IMR-90 (cell line): ENCODE data around the gene NT5C. TPM values are rescaled to one million over a fixed set of nuclear protein-coding genes. Genes with fewer than 3 reads are reported as not detected.

Experiments
- ATAC-seq: fragments of 200-7000 bp; cut with Tn5 transposase; 2 replicates; pipeline ENCODE4 v1.9.1; 2020; ENCODE audit warnings: low read depth, mild to moderate bottlenecking, moderate library complexity
- BruUV-seq: library from RNA; stranded (reverse); fragments of 400-500 nt; replicated peaks from 2 replicates; lab custom pipeline; 2021; lab: Mats Ljungman, UMichigan
- CTCF ChIA-PET: fragments of 300-600 bp; formaldehyde crosslinking; extraction: SDS; loops from one replicate; lab custom pipeline; 2021; ENCODE audit warnings: antibody characterized with exemption; lab: Yijun Ruan, JAX
- POLR2A ChIA-PET: fragments of 300-600 bp; sonication (Branson Sonifier 250); formaldehyde crosslinking; loops from one replicate; lab custom pipeline; 2022; ENCODE audit warnings: antibody characterized with exemption; ENCODE audit not compliant: unreplicated experiment; lab: Charles Lee
- DNase-seq: peaks from one replicate; pipeline ENCODE4 v3.0.0; 2013
- H2AFZ ChIP-seq: replicated peaks from 2 replicates; pipeline ENCODE3; 2013; ENCODE audit warnings: low read length, mild to moderate bottlenecking; ENCODE audit not compliant: poor library complexity
- H2AK5ac ChIP-seq: 2 replicates; pipeline ENCODE4 v1.6.1; 2013; ENCODE audit warnings: low read depth, low read length, inconsistent platforms
- H2AK9ac ChIP-seq: replicated peaks from 2 replicates; pipeline ENCODE3; 2013; ENCODE audit warnings: mild to moderate bottlenecking, low read depth, low read length, moderate library complexity; ENCODE audit not compliant: poor library complexity
- H2BK120ac ChIP-seq: 2 replicates; pipeline ENCODE4 v1.6.1; 2013; ENCODE audit warnings: low read depth, low read length, inconsistent platforms
- H2BK15ac ChIP-seq: 3 replicates; pipeline ENCODE4 v1.6.1; 2013; ENCODE audit warnings: low read depth, low read length, inconsistent platforms
- H2BK20ac ChIP-seq: 2 replicates; pipeline ENCODE4 v1.6.1; 2013; ENCODE audit warnings: low read depth, mild to moderate bottlenecking, inconsistent platforms, low read length, moderate library complexity
- H2BK5ac ChIP-seq: 2 replicates; pipeline ENCODE4 v1.6.1; 2013; ENCODE audit warnings: mild to moderate bottlenecking, low read depth, low read length, inconsistent platforms; ENCODE audit not compliant: poor library complexity, severe bottlenecking
- H3K14ac ChIP-seq: replicated peaks from 2 replicates; pipeline ENCODE4 v1.6.1; 2013; ENCODE audit warnings: low read depth, low read length, inconsistent platforms
- H3K18ac ChIP-seq: 2 replicates; pipeline ENCODE4 v1.6.1; 2013; ENCODE audit warnings: low read depth, low read length, control low read depth
- H3K23ac ChIP-seq: 2 replicates; pipeline ENCODE4 v1.6.1; 2013; ENCODE audit warnings: low read depth, low read length, inconsistent platforms
- H3K27ac ChIP-seq: 2 replicates; pipeline ENCODE4 v1.5.1; 2013; ENCODE audit warnings: mild to moderate bottlenecking, control low read depth, low read length; ENCODE audit not compliant: insufficient read depth
- H3K27me3 ChIP-seq: 2 replicates; pipeline ENCODE4 v1.6.1; 2013; ENCODE audit warnings: low read length; ENCODE audit not compliant: control insufficient read depth, insufficient read depth
- H3K36me3 ChIP-seq: 2 replicates; pipeline ENCODE4 v1.6.1; 2013; ENCODE audit warnings: low read length, mixed read lengths; ENCODE audit not compliant: control insufficient read depth, insufficient read depth
- H3K4ac ChIP-seq: 2 replicates; pipeline ENCODE4 v1.6.1; 2013; ENCODE audit warnings: low read depth, low read length, inconsistent platforms
- H3K4me1 ChIP-seq: 2 replicates; pipeline ENCODE4 v1.6.1; 2013; ENCODE audit warnings: low read length, mixed read lengths; ENCODE audit not compliant: control insufficient read depth, insufficient read depth
- H3K4me2 ChIP-seq: 2 replicates; pipeline ENCODE4 v1.6.1; 2013; ENCODE audit warnings: low read depth, mild to moderate bottlenecking, control low read depth, low read length, moderate library complexity
- H3K4me3 ChIP-seq: 2 replicates; pipeline ENCODE4 v1.5.1; 2013; ENCODE audit warnings: low read depth, mild to moderate bottlenecking, control low read depth, low read length, moderate library complexity; ENCODE audit not compliant: insufficient read depth
- H3K56ac ChIP-seq: 2 replicates; pipeline ENCODE4 v1.6.1; 2013; ENCODE audit warnings: low read length, inconsistent platforms; ENCODE audit not compliant: insufficient read depth; ENCODE audit errors: extremely low read depth
- H3K79me1 ChIP-seq, 2 experiments: 2 replicates each; pipeline ENCODE4 v1.6.1; 2013; ENCODE audit warnings: low read length in 2 of 2, inconsistent platforms in 1 of 2, low read depth in 1 of 2
- H3K9ac ChIP-seq: 2 replicates; pipeline ENCODE4 v1.6.1; 2013; ENCODE audit warnings: low read depth, low read length, control low read depth
- H3K9me1 ChIP-seq: 2 replicates; pipeline ENCODE4 v1.6.1; 2013; ENCODE audit warnings: low read length, inconsistent platforms; ENCODE audit not compliant: insufficient read depth
- H3K9me3 ChIP-seq: 2 replicates; pipeline ENCODE4 v1.6.1; 2013; ENCODE audit warnings: low read length; ENCODE audit not compliant: control insufficient read depth, insufficient read depth
- H4K20me1 ChIP-seq: 2 replicates; pipeline ENCODE4 v1.6.1; 2013; ENCODE audit warnings: low read length, inconsistent platforms; ENCODE audit not compliant: insufficient read depth
- H4K5ac ChIP-seq: 2 replicates; pipeline ENCODE4 v1.6.1; 2013; ENCODE audit warnings: mild to moderate bottlenecking, low read depth, low read length, control low read depth
- H4K8ac ChIP-seq, 2 experiments: 2 replicates each; pipeline ENCODE4 v1.6.1; 2013; ENCODE audit warnings: low read depth in 2 of 2, low read length in 2 of 2, control low read depth in 1 of 2, inconsistent platforms in 1 of 2
- H4K91ac ChIP-seq: 2 replicates; pipeline ENCODE4 v1.6.1; 2013; ENCODE audit warnings: low read depth, low read length, inconsistent platforms; ENCODE audit not compliant: insufficient read depth
- BHLHE40 ChIP-seq: fragments of 150-350 bp; IDR thresholded peaks from 2 replicates; pipeline ENCODE4 v1.6.1; 2016; ENCODE audit warnings: mild to moderate bottlenecking, low read depth, low read length
- CEBPB ChIP-seq: IDR thresholded peaks from 2 replicates; pipeline ENCODE4 v1.6.1; 2012; ENCODE audit warnings: low read depth, low read length, improper control_type of control experiment
- CHD1 ChIP-seq: IDR thresholded peaks from 2 replicates; pipeline ENCODE4 v1.6.1; 2012; ENCODE audit warnings: low read depth, low read length, improper control_type of control experiment
- FOS ChIP-seq: fragments of 150-350 bp; IDR thresholded peaks from 2 replicates; pipeline ENCODE4 v1.6.1; 2016; ENCODE audit warnings: low read depth, low read length
- MAFK ChIP-seq: IDR thresholded peaks from 2 replicates; pipeline ENCODE4 v1.6.1; 2012; ENCODE audit warnings: low read depth, low read length, improper control_type of control experiment
- MAZ ChIP-seq: IDR thresholded peaks from 2 replicates; pipeline ENCODE4 v1.6.1; 2012; ENCODE audit warnings: low read depth, mild to moderate bottlenecking, low read length, improper control_type of control experiment, moderate library complexity, borderline replicate concordance
- MXI1 ChIP-seq: IDR thresholded peaks from 2 replicates; pipeline ENCODE4 v1.6.1; 2012; ENCODE audit warnings: low read depth, mild to moderate bottlenecking, low read length, moderate library complexity, borderline replicate concordance
- NFE2L2 ChIP-seq: fragments of 150-350 bp; IDR thresholded peaks from 2 replicates; pipeline ENCODE4 v1.6.1; 2016; ENCODE audit warnings: low read depth, mild to moderate bottlenecking, low read length
- RAD21 ChIP-seq: IDR thresholded peaks from 2 replicates; pipeline ENCODE4 v1.6.1; 2012; ENCODE audit warnings: low read length, improper control_type of control experiment
- RCOR1 ChIP-seq: IDR thresholded peaks from 2 replicates; pipeline ENCODE4 v1.6.1; 2012; ENCODE audit warnings: mild to moderate bottlenecking, low read length, improper control_type of control experiment; ENCODE audit not compliant: insufficient replicate concordance
- RFX5 ChIP-seq: IDR thresholded peaks from 2 replicates; pipeline ENCODE4 v1.8.0; 2012; ENCODE audit warnings: low read depth, mild to moderate bottlenecking, low read length, moderate library complexity
- SMC3 ChIP-seq: fragments of 150-350 bp; IDR thresholded peaks from 2 replicates; pipeline ENCODE4 v1.6.1; 2016; ENCODE audit warnings: low read depth, mild to moderate bottlenecking, antibody characterized with exemption, low read length, moderate library complexity
- WGBS, 2 experiments: methylation state at CpG; one replicate each; pipeline versions ENCODE4 v1.1.5 to v1.1.7; 2013; ENCODE audit warnings: missing lambda C conversion rate in 2 of 2; ENCODE audit not compliant: insufficient read length in 1 of 2; ENCODE audit errors: extremely low coverage in 2 of 2; 5-methylcytosine and 5-hydroxymethylcytosine counted together
- dilution Hi-C: fragments of 300-500 bp; cut with HindIII; formaldehyde crosslinking; loops from one replicate; pipeline ENCODE4 v1.14.3; 2018; ENCODE audit warnings: low sequenced_read_pairs; ENCODE audit not compliant: unreplicated experiment
- in situ Hi-C: fragments of 300-500 bp; cut with MboI; formaldehyde crosslinking; loops from 3 replicates; pipeline ENCODE4 v1.14.3; 2019; ENCODE audit warnings: low sequenced_read_pairs, inconsistent platforms, mixed read lengths
- intact Hi-C: fragments of 100-400 bp; cut with micrococcal nuclease; formaldehyde crosslinking; loops from 2 replicates; pipeline ENCODE4 v1.10.0; 2022
- polyA plus RNA-seq, 3 experiments: library from polyadenylated mRNA; depleted of rRNA; stranded (reverse); fragments of >200 nt; gene quantifications; 2 replicates each; pipeline ENCODE4 v1.2.3, GENCODE V29; 2012; ENCODE audit warnings: low replicate concordance in 1 of 3
- total RNA-seq: library from RNA; depleted of rRNA; stranded (reverse); fragments of >200 nt; gene quantifications from 2 replicates; pipeline ENCODE4 v1.2.3, GENCODE V29; 2012
- TF ChIP-seq, protein P1 (sequence below): fragments of 150-350 bp; IDR thresholded peaks from 2 replicates; pipeline ENCODE4 v1.6.1; 2016; ENCODE audit warnings: low read depth, mild to moderate bottlenecking, low read length, moderate library complexity, borderline replicate concordance
- TF ChIP-seq, protein P2 (sequence below): fragments of 150-350 bp; IDR thresholded peaks from 2 replicates; pipeline ENCODE4 v1.6.1; 2017; ENCODE audit warnings: mild to moderate bottlenecking, antibody characterized with exemption, low read length, low read depth
- TF ChIP-seq, protein P3 (sequence below): conservative IDR thresholded peaks from 2 replicates; pipeline ENCODE4 v1.5.1; 2012; ENCODE audit warnings: mild to moderate bottlenecking, low read depth, low read length, improper control_type of control experiment

Gene NT5C
- total and polyA plus RNA-seq, 2 of the 4 experiments (the other 2 are of a cell fraction) = 24.0 to 44.6 TPM

DNA sequence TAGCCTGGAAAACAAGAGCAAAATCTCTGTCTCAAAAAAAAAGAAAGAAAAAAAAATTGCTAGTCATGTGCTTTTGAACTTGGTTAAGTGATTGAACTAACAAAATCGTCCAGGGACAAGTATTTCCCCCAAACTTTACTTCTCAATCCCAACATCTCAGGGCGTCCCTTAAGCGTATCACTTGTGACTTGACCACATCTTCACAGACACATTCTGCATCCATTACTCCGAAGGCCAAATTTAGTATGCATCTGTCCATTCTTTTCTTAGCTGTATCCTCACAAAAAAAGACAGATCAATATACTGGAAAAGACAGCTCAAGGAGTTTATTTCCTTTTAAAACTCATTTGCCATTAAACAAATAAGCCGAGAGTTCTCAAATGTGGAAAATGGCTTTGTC is 28.7 kb upstream of the NT5C start:
- no peak for DNase-seq
- Histone ChIP-seq H3K14ac (no peak overlapping the region), H2BK15ac (no peak overlapping the region), H3K9me1 (peaks cover 3% of the 10 kb centered on the region; the same call in 1 of the 2 replicates), H3K18ac (no peak overlapping the region), H3K56ac (no peak overlapping the region), H3K9me3 (no peaks in the 10 kb centered on the region), H3K4me2 (no peak overlapping the region), H3K4me1 (peaks cover 3% of the 10 kb centered on the region), H2BK5ac (no peak overlapping the region), H3K23ac (0 out of 2 replicates have a peak overlapping the region, but pooled peaks have one; percentile 69), H4K20me1 (no peaks in the 10 kb centered on the region), H4K91ac (no peak overlapping the region), H4K5ac (no peak overlapping the region), H2BK120ac (no peak overlapping the region), H2AFZ (no peak overlapping the region), H2BK20ac (no peak overlapping the region), H4K8ac (no peak overlapping the region), H3K79me1 (peaks cover 6 to 22% of the 10 kb centered on the region in 2 experiments; a peak in 3 of 4 replicates), H2AK9ac (no peak overlapping the region), H2AK5ac (no peak overlapping the region), H3K9ac (no peak overlapping the region), H3K4ac (no peak overlapping the region), H3K27ac (no peak overlapping the region), H3K4me3 (no peak overlapping the region), H3K36me3 (peaks cover 17% of the 10 kb centered on the region), H3K27me3 (no peaks in the 10 kb centered on the region)
- WGBS, 2 experiments = 100% methylated on average over 1 of the region's 5 CpGs; no CpG with 5 or more reads in 1 of the 2 experiments
- CTCF ChIA-PET = no interaction called here
- in situ Hi-C loops = no loop called here
- dilution Hi-C loops = no loop called here
- intact Hi-C loops = no loop called here
- no TSS peak for BruUV-seq
- TF ChIP-seq, protein P1, sequence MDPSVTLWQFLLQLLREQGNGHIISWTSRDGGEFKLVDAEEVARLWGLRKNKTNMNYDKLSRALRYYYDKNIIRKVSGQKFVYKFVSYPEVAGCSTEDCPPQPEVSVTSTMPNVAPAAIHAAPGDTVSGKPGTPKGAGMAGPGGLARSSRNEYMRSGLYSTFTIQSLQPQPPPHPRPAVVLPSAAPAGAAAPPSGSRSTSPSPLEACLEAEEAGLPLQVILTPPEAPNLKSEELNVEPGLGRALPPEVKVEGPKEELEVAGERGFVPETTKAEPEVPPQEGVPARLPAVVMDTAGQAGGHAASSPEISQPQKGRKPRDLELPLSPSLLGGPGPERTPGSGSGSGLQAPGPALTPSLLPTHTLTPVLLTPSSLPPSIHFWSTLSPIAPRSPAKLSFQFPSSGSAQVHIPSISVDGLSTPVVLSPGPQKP = no peak
- TF ChIP-seq BHLHE40 (no peak), CEBPB (no peak), SMC3 (no peak), MXI1 (no peak), NFE2L2 (no peak), MAZ (no peak), MAFK (no peak), RAD21 (no peak), RFX5 (no peak), RCOR1 (no peak), CHD1 (no peak), FOS (no peak)
- TF ChIP-seq, protein P2, sequence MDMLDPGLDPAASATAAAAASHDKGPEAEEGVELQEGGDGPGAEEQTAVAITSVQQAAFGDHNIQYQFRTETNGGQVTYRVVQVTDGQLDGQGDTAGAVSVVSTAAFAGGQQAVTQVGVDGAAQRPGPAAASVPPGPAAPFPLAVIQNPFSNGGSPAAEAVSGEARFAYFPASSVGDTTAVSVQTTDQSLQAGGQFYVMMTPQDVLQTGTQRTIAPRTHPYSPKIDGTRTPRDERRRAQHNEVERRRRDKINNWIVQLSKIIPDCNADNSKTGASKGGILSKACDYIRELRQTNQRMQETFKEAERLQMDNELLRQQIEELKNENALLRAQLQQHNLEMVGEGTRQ = no peak
- TF ChIP-seq, protein P3, sequence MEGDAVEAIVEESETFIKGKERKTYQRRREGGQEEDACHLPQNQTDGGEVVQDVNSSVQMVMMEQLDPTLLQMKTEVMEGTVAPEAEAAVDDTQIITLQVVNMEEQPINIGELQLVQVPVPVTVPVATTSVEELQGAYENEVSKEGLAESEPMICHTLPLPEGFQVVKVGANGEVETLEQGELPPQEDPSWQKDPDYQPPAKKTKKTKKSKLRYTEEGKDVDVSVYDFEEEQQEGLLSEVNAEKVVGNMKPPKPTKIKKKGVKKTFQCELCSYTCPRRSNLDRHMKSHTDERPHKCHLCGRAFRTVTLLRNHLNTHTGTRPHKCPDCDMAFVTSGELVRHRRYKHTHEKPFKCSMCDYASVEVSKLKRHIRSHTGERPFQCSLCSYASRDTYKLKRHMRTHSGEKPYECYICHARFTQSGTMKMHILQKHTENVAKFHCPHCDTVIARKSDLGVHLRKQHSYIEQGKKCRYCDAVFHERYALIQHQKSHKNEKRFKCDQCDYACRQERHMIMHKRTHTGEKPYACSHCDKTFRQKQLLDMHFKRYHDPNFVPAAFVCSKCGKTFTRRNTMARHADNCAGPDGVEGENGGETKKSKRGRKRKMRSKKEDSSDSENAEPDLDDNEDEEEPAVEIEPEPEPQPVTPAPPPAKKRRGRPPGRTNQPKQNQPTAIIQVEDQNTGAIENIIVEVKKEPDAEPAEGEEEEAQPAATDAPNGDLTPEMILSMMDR = no peak
- ATAC-seq = no peak
- POLR2A ChIA-PET = no interaction called here
